Common myeloid progenitor, CD34-positive (primary cell): ENCODE results near the gene FNDC10.
"Not testable (repeated sequence)": the region's sequence is repeated elsewhere in the genome, so short reads cannot be mapped to it uniquely, and the experiment has no call there.

ENCODE experiments used
- CTCF ChIA-PET: fragments of 350-600 bp; sonication (Branson Sonifier 250); formaldehyde crosslinking; loops from one replicate; lab custom pipeline; 2021; ENCODE audit warnings: antibody characterized with exemption; lab: Charles Lee
- POLR2A ChIA-PET: fragments of 350-600 bp; sonication (Branson Sonifier 250); formaldehyde crosslinking; loops from one replicate; lab custom pipeline; 2021; ENCODE audit warnings: antibody characterized with exemption; lab: Charles Lee
- DNase-seq, 3 donors: peaks; one replicate each; pipeline versions ENCODE4 v3.0.0 to v3.0.0-alpha.2; 2013
- H3K27ac ChIP-seq, 2 experiments: 1 replicate in 1 of 2; 2 replicates in 1 of 2; pipeline ENCODE4 v1.7.0; 2013; ENCODE audit warnings: inconsistent platforms in 2 of 2, low read length in 2 of 2, mild to moderate bottlenecking in 2 of 2, low read depth in 1 of 2, moderate library complexity in 1 of 2; ENCODE audit not compliant: severe bottlenecking in 2 of 2, insufficient read depth in 1 of 2, poor library complexity in 1 of 2
- H3K27me3 ChIP-seq, 5 experiments: replicated peaks in 2 of 5; 1 replicate in 3 of 5; 2 replicates in 2 of 5; pipeline versions ENCODE4 v1.6.1 to v1.7.0; 2013; ENCODE audit warnings: low read length in 4 of 5, mild to moderate bottlenecking in 2 of 5, moderate library complexity in 2 of 5, inconsistent platforms in 1 of 5; ENCODE audit not compliant: insufficient read depth in 5 of 5, control insufficient read depth in 4 of 5
- H3K36me3 ChIP-seq, 4 experiments: 1 replicate in 2 of 4; 2 replicates in 2 of 4; pipeline versions ENCODE4 v1.6.1 to v1.7.0; 2013; ENCODE audit warnings: low read length in 3 of 4, control low read depth in 1 of 4, mild to moderate bottlenecking in 1 of 4; ENCODE audit not compliant: control insufficient read depth in 4 of 4, insufficient read depth in 4 of 4
- H3K4me1 ChIP-seq, 4 experiments: 1 replicate in 3 of 4; 2 replicates in 1 of 4; pipeline versions ENCODE4 v1.6.1 to v1.7.1; 2013; ENCODE audit warnings: low read length in 3 of 4, mild to moderate bottlenecking in 3 of 4, control low read depth in 1 of 4, inconsistent platforms in 1 of 4, moderate library complexity in 1 of 4; ENCODE audit not compliant: control insufficient read depth in 4 of 4, insufficient read depth in 4 of 4; ENCODE audit errors: control extremely low read depth in 1 of 4
- H3K4me3 ChIP-seq, 7 experiments: 1 replicate in 4 of 7; 2 replicates in 3 of 7; pipeline versions ENCODE4 v1.5.1 to v1.7.0; 2013; ENCODE audit warnings: mild to moderate bottlenecking in 7 of 7, low read length in 6 of 7, moderate library complexity in 6 of 7, inconsistent platforms in 2 of 7, low read depth in 2 of 7, control low read depth in 1 of 7; ENCODE audit not compliant: insufficient read depth in 4 of 7, control insufficient read depth in 1 of 7; ENCODE audit errors: extremely low read depth in 1 of 7
- H3K9me3 ChIP-seq, 5 experiments: 1 replicate in 4 of 5; 2 replicates in 1 of 5; pipeline versions ENCODE4 v1.6.1 to v1.7.1; 2013; ENCODE audit warnings: low read length in 4 of 5, mild to moderate bottlenecking in 2 of 5, inconsistent platforms in 1 of 5, low read depth in 1 of 5, moderate library complexity in 1 of 5; ENCODE audit not compliant: control insufficient read depth in 4 of 5, insufficient read depth in 2 of 5; ENCODE audit errors: control extremely low read depth in 1 of 5
- WGBS: methylation state at CpG from one replicate; pipeline ENCODE4 v1.1.5; 2013; ENCODE audit not compliant: insufficient coverage; 5-methylcytosine and 5-hydroxymethylcytosine counted together

Gene FNDC10

DNA sequence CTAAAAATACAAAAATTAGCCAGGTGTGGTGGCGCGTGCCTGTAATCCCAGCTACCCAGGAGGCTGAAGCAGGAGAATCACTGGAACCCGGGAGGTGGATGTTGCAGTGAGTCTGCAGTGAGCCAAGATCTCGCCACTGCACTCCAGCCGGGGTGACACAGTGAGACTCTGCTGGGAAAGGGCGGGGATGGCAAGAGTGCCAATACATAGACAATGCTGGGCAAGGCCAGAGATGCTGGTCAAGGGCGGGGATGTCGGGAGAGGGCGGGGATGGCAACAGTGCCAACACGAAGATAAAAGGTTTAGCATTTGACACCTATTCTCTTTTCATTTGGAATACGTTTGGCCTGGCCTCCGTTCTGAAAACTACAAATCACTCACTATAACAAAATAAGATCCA lies 36.2 kb downstream of the FNDC10 start:
- H3K36me3 ChIP-seq: peaks cover 7 to 74% (median 45%) of the 10 kb centered on the region in 4 experiments
- ChIA-PET POLR2A (no interaction called here), CTCF (no interaction called here)
- no peak overlapping the region for H3K27ac ChIP-seq
- no peaks in the 10 kb centered on the region for H3K9me3 ChIP-seq
- DNase-seq: no peak
- WGBS: 96% methylated on average over 12 of the region's 12 CpGs
- no peaks in the 10 kb centered on the region for H3K27me3 ChIP-seq
- no peaks in the 10 kb centered on the region for H3K4me1 ChIP-seq
- no peak overlapping the region for H3K4me3 ChIP-seq

DNA sequence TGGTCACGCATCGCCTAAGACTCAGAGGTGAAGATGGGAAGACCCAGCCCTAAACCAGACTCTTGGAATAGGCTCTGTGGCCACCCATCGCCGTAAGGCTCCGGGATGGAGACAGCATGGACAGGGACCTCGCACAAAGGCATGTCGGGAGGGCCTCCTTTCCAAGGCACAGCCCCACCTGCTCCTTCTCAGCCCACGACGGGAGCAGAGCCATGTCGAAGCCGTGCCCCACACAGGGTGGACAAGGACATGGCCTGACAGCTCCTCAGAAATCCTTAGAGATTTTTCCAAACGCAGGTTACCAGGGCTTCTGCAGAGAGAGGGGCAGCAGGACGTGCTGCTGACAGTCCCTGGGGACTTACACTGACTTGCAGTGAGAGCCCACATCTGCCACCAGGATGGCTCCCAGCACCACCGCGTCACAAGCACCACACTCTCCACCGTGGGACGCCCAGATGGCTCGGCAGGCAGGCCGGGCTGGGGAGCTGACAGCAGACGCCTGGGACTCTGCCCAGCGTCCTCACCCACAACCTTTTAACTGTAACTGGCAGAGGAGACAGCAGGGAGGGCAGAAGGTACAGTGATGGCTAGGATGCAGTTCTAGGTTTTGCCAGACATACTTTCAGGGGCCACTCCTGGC lies 37.3 kb downstream of the FNDC10 start:
- Histone ChIP-seq H3K36me3 (peaks cover 7 to 79% (median 45%) of the 10 kb centered on the region in 4 experiments), H3K4me1 (no peaks in the 10 kb centered on the region), H3K27ac (no peak overlapping the region), H3K27me3 (no peaks in the 10 kb centered on the region), H3K9me3 (no peaks in the 10 kb centered on the region), H3K4me3 (no peak overlapping the region)
- DNase-seq: no peak
- CTCF ChIA-PET: no interaction called here
- WGBS: 100% methylated on average over 17 of the region's 21 CpGs
- POLR2A ChIA-PET: interaction anchor here (0.6 kb wide), 1 partner anchor 24 kb away, joined by 8 read pairs; no protein-coding TSS in a partner anchor

DNA sequence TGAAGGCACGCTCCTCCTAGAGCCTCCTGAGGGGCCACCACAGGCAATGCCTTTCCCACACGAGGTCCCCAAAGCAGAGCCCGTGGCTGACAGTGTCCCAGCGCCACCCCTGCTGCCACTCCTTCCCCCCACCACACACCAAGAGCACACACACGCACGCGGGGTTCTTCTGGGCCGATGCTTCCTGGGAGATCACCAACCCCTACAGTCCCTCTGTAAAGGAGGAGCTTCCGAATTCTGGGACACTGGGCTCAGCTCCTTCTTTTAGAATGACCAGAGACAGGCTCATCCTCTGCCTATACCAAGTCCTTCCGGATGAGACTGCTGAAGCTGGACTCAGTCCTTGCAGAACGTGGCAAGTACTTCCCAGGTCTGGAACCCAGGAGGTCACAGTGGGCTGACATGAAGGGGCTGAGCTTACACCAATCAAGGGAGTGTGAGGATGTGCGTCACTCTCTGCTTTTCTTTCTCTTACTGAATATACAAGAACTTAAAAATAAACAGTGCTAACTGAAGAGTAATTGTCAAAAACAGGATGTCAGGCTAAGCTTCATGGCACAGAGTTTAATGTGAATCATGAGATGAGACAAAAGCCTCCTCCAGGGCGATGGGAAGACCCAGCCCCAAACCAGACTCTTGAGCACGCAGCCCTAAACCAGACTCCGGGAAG lies 38.0 kb downstream of the FNDC10 start:
- ChIA-PET CTCF (no interaction called here), POLR2A (no interaction called here)
- Histone ChIP-seq H3K36me3 (peaks cover 7 to 72% (median 46%) of the 10 kb centered on the region in 4 experiments), H3K27me3 (no peaks in the 10 kb centered on the region), H3K4me1 (no peaks in the 10 kb centered on the region), H3K9me3 (no peaks in the 10 kb centered on the region), H3K4me3 (no peak overlapping the region), H3K27ac (no peak overlapping the region)
- 98% methylated on average over 10 of the region's 15 CpGs for WGBS
- DNase-seq: no peak

DNA sequence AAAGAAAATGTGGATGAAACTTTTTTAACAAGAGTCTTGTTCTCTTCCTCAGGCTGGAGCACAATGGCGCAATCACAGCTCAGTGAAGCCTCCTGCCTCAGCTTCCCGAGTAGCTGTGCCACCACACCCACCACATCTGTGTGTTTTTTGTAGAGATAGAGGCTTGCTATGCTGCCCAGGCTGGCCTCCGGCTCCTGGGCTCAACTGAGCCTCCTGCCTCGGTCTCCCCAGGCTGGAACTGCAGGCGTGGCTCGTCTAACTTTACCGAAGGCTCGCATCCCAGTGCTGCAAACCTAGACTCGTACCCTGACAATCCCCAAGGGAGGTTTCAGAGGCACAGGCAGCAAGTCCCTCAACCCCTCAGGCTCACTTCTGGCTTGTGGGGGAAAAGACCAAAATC lies 39.8 kb downstream of the FNDC10 start:
- Histone ChIP-seq H3K4me1 (no peaks in the 10 kb centered on the region), H3K9me3 (no peaks in the 10 kb centered on the region), H3K27me3 (no peaks in the 10 kb centered on the region), H3K27ac (no peak overlapping the region), H3K36me3 (peaks cover 7 to 67% (median 43%) of the 10 kb centered on the region in 4 experiments), H3K4me3 (no peak overlapping the region)
- WGBS: 100% methylated on average over 7 of the region's 9 CpGs
- DNase-seq: no peak
- CTCF ChIA-PET: no interaction called here
- POLR2A ChIA-PET: no interaction called here

DNA sequence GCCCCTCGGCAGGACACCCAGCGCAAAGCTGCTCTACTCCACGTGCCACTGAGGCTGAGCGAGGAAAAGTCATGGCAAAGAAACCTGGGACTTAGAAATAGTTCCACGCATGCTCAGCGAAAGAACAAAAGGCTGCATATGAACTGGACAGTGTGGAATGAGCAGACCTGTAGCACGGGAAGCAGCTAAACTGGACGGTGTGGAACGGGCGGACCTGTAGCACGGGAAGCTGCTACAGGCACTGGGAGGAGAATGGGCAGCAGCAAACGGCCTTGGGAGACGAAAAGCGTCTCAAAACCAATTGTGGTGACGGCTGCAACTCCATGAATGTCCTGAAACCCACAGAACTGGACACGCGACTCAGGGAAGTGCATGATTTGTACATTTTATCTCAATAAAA lies 40.9 kb downstream of the FNDC10 start:
- WGBS: 93% methylated on average over 16 of the region's 17 CpGs
- H3K36me3 ChIP-seq: peaks cover 0 to 67% (median 38%) of the 10 kb centered on the region in 4 experiments

DNA sequence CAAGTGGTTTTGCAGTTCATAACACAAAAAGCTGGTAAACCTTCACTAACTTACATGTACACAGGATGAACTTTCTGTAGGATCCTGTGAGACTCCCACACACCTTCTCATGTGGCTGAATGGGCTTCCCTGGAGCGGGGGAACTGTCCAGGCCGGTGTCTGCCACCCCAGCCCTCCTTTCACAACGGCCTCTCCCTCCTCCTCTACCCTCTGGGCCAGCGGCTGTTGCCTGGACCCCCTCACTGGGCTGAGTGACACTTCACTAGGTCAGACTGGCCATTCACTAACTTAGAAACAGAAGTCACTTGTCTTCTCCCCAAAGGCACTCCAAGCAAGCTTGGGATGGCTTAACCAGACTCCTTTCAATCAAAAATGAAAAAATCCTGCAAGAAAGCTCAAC lies 41.3 kb downstream of the FNDC10 start:
- CTCF ChIA-PET: interaction anchor here (0.6 to 1.3 kb wide), 3 partner anchors 10 to 36 kb away, joined by 3 to 4 read pairs (median 3); no protein-coding TSS in a partner anchor
- DNase-seq: no peak
- POLR2A ChIA-PET: interaction anchor here (1.3 kb wide), 1 partner anchor 12 kb away, joined by 3 read pairs; no protein-coding TSS in a partner anchor
- H3K27ac ChIP-seq: no peak overlapping the region
- H3K9me3 ChIP-seq: no peaks in the 10 kb centered on the region
- H3K27me3 ChIP-seq: no peaks in the 10 kb centered on the region
- WGBS: 94% methylated on average over 4 of the region's 4 CpGs
- no peaks in the 10 kb centered on the region for H3K4me1 ChIP-seq
- H3K4me3 ChIP-seq: no peak overlapping the region
- H3K36me3 ChIP-seq: peaks cover 0 to 63% (median 34%) of the 10 kb centered on the region in 4 experiments

More for the DNA sequence above, 40.9 kb downstream of the FNDC10 start:
- ChIA-PET POLR2A (interaction anchor here (1.3 kb wide), 1 partner anchor 11 kb away, joined by 3 read pairs; no protein-coding TSS in a partner anchor), CTCF (interaction anchor here (0.6 to 1.3 kb wide), 3 partner anchors 10 to 26 kb away, joined by 3 read pairs; no protein-coding TSS in a partner anchor)
- Histone ChIP-seq H3K4me3 (no peak overlapping the region), H3K4me1 (no peaks in the 10 kb centered on the region), H3K9me3 (no peaks in the 10 kb centered on the region), H3K27ac (no peak overlapping the region), H3K27me3 (no peaks in the 10 kb centered on the region)
- DNase-seq: no peak

DNA sequence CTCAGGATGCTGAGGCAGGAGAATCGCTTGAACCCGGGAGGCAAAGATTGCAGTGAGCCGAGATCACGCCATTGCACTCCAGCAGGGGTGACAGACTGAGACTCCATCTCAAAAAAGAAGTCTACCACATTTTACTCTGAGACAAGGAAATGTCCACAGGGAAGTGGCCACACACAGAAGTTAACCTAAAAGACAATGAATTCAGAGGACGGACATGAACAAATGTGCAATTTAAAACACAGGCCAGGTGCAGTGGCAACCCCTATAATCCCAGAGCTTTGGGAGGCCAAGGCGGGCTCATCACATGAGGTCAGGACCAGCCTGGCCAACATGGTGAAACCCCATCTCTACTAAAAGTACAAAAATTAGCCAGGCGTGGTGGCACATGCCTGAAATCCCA lies 42.2 kb downstream of the FNDC10 start:
- H3K9me3 ChIP-seq, H3K4me3 ChIP-seq, POLR2A ChIA-PET, H3K4me1 ChIP-seq, H3K27ac ChIP-seq, DNase-seq, H3K27me3 ChIP-seq: not testable (repeated sequence)
- 97% methylated on average over 7 of the region's 7 CpGs for WGBS
- CTCF ChIA-PET: interaction anchor here (0.8 to 1.1 kb wide), 2 partner anchors 8 to 11 kb away, joined by 3 to 4 read pairs; no protein-coding TSS in a partner anchor
- H3K36me3 ChIP-seq: peaks cover 0 to 55% (median 28%) of the 10 kb centered on the region in 4 experiments
